HG03280 (cell line): Measurements from ENCODE around the gene FREY1.
"Not testable (repeated sequence)": the region's sequence is repeated elsewhere in the genome, so short reads cannot be mapped to it uniquely, and the experiment has no call there.

Experiments used
- ATAC-seq: cut with Tn5 transposase; IDR thresholded peaks from one replicate; pipeline ENCODE4 v1.9.1; 2021; ENCODE audit warnings: mild to moderate bottlenecking, moderate library complexity; ENCODE audit not compliant: unreplicated experiment

FREY1 gene

GRCh38 chr11:45917623-45918330, 10.7 kb upstream of the FREY1 start, which contains the start of gene PEX16:
PEX16 (minus strand) TSS chr11:45917877; CDS start chr11:45917811, 66 bp downstream.
- ATAC-seq = peak; percentile 85

- no peak for ATAC-seq
These were observed 10.2 kb upstream of the FREY1 start for GRCh38 chr11:45917286-45917622.

- no peak for ATAC-seq
These were observed 8.4 kb upstream of the FREY1 start for GRCh38 chr11:45915446-45915845.

GRCh38 chr11:45913942-45914635, 7.0 kb upstream of the FREY1 start:
- ATAC-seq = no peak

GRCh38 chr11:45913514-45913913, 6.4 kb upstream of the FREY1 start:
- ATAC-seq = no peak

- ATAC-seq = no peak
These were observed 3.6 kb upstream of the FREY1 start for GRCh38 chr11:45910623-45911022.

- ATAC-seq = no peak
These were observed 2.8 kb upstream of the FREY1 start for GRCh38 chr11:45909594-45910475.

GRCh38 chr11:45907911-45908370, 870 bp upstream of the FREY1 start:
- ATAC-seq = no peak

GRCh38 chr11:45906096-45906682, 882 bp downstream of the FREY1 start:
- no peak for ATAC-seq

GRCh38 chr11:45905576-45905975, 1.5 kb downstream of the FREY1 start:
- not testable (repeated sequence) for ATAC-seq

- ATAC-seq = no peak
These were observed 2.0 kb downstream of the FREY1 start for GRCh38 chr11:45905095-45905494.

- ATAC-seq = no peak
These were observed 2.7 kb downstream of the FREY1 start for GRCh38 chr11:45904309-45904915.

- no peak for ATAC-seq
These were observed 4.4 kb downstream of the FREY1 start for GRCh38 chr11:45902452-45903380.

- ATAC-seq = no peak
These were observed 5.4 kb downstream of the FREY1 start for GRCh38 chr11:45901626-45902025.

GRCh38 chr11:45900916-45901617, 6.0 kb downstream of the FREY1 start:
- ATAC-seq = no peak

GRCh38 chr11:45900175-45900800, 6.8 kb downstream of the FREY1 start:
- not testable (repeated sequence) for ATAC-seq

- peak; percentile 56 for ATAC-seq
These were observed 7.5 kb downstream of the FREY1 start for GRCh38 chr11:45899448-45900174.

- ATAC-seq = no peak
These were observed 8.0 kb downstream of the FREY1 start for GRCh38 chr11:45899086-45899447.
